Measurements from ENCODE around the gene RPP40. TPM values are rescaled to one million over a fixed set of nuclear protein-coding genes. Genes with fewer than 3 reads are reported as not detected.

RPP40 gene
- total RNA-seq, 3 donors from 2014 or later (not counting 1 experiment from before 2014, with no cell fraction given): 1.3 to 1.7 (median 1.3) TPM

DNA sequence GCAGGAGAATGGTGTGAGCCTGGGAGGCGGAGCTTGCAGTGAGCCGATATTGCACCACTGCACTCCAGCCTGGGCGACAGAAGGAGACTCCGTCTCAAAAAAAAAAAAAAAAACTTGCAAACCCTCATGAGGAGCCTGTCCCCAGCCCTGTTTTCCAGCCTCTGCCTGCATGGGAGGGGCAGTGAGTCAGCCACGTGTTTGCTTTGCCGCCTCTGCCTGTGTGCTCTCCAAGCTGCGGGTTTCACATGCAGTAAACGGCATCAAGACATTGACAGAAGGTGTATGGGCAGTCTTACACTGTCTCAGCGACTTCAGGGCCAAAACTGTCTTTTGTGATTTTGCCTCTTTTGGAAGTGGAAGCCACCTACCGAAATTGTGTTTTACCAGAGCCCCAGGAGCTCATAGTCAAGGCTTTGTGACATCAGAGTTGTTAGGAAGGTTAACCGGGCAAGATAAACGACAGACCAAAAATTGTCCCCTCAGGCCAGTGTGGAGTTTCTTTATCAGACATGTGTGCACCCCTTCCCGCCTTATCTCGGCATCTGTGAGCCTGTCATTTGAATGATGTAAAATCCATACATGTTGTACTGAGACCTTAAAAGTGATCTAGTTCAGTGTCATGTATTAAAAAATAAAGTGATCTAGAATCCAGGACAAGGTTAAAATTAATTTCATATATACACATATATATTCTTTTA is 52.9 kb downstream of the RPP40 start:
- TF ChIP-seq, protein P1, sequence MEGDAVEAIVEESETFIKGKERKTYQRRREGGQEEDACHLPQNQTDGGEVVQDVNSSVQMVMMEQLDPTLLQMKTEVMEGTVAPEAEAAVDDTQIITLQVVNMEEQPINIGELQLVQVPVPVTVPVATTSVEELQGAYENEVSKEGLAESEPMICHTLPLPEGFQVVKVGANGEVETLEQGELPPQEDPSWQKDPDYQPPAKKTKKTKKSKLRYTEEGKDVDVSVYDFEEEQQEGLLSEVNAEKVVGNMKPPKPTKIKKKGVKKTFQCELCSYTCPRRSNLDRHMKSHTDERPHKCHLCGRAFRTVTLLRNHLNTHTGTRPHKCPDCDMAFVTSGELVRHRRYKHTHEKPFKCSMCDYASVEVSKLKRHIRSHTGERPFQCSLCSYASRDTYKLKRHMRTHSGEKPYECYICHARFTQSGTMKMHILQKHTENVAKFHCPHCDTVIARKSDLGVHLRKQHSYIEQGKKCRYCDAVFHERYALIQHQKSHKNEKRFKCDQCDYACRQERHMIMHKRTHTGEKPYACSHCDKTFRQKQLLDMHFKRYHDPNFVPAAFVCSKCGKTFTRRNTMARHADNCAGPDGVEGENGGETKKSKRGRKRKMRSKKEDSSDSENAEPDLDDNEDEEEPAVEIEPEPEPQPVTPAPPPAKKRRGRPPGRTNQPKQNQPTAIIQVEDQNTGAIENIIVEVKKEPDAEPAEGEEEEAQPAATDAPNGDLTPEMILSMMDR (IDR thresholded peaks at IDR 0.05): no peak
- ATAC-seq (no peak), DNase-seq (no peak)
- H3K36me3 ChIP-seq (ENCODE audit: control insufficient read depth, insufficient read depth, low read length): peaks cover 39% of the 10 kb centered on the region
- H3K9me3 Mint-ChIP-seq: no peaks in the 10 kb centered on the region
- H3K4me1 Mint-ChIP-seq: no peaks in the 10 kb centered on the region
- H3K9me3 ChIP-seq (ENCODE audit: control insufficient read depth, insufficient read depth, low read length): no peaks in the 10 kb centered on the region
- no peaks in the 10 kb centered on the region for H3K4me1 ChIP-seq (ENCODE audit: control insufficient read depth, insufficient read depth, low read length)
- no peak overlapping the region for H3K27ac Mint-ChIP-seq
- H3K27me3 Mint-ChIP-seq (ENCODE audit: low read depth in 2 of 2): no peaks in the 10 kb centered on the region
- 98% methylated on average over 14 of the region's 14 CpGs for WGBS (ENCODE audit: insufficient coverage)
- H3K4me3 ChIP-seq (ENCODE audit: low read length): no peak overlapping the region
- no peak overlapping the region for H3K27ac ChIP-seq (ENCODE audit: low read length)
- no peaks in the 10 kb centered on the region for H3K27me3 ChIP-seq (ENCODE audit: control insufficient read depth, insufficient read depth, low read length)
- H3K4me3 Mint-ChIP-seq: no peak overlapping the region
- intact Hi-C loops (cut with micrococcal nuclease): no loop called here
- H3K36me3 Mint-ChIP-seq: no peaks in the 10 kb centered on the region

DNA sequence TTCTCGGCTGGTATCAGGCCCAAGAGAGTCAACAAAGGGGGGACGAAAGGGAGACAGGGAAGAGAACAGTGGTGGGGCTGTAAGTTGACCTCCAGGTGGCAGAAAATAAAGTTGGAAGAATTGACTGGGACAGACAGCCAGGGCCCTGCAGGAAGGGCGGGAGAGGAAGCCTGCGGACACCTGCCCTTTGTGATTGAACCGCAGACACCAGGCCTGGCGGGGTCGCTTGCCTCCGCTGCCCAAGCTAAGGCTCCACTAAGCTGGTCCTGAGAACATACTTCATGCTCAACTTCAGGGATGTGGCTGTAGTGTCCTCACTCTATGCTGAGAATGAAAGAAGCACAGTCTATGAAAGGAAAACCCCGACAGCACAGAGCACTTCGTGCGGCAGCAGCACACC is 53.8 kb downstream of the RPP40 start:
- DNase-seq: no peak
- H3K36me3 ChIP-seq (ENCODE audit: control insufficient read depth, insufficient read depth, low read length): peaks cover 45% of the 10 kb centered on the region
- Mint-ChIP-seq H3K36me3 (no peaks in the 10 kb centered on the region), H3K4me3 (no peak overlapping the region), H3K27me3 (ENCODE audit: low read depth in 2 of 2) (no peaks in the 10 kb centered on the region), H3K9me3 (no peaks in the 10 kb centered on the region), H3K4me1 (no peaks in the 10 kb centered on the region), H3K27ac (no peak overlapping the region)
- no peak overlapping the region for H3K27ac ChIP-seq (ENCODE audit: low read length)
- 97% methylated on average over 11 of the region's 11 CpGs for WGBS (ENCODE audit: insufficient coverage)
- H3K27me3 ChIP-seq (ENCODE audit: control insufficient read depth, insufficient read depth, low read length): no peaks in the 10 kb centered on the region
- no peak overlapping the region for H3K4me3 ChIP-seq (ENCODE audit: low read length)
- no peak for ATAC-seq
- intact Hi-C loops (cut with micrococcal nuclease): no loop called here
- no peaks in the 10 kb centered on the region for H3K9me3 ChIP-seq (ENCODE audit: control insufficient read depth, insufficient read depth, low read length)
- H3K4me1 ChIP-seq (ENCODE audit: control insufficient read depth, insufficient read depth, low read length): no peaks in the 10 kb centered on the region
- TF ChIP-seq, protein P1 (IDR thresholded peaks at IDR 0.05): no peak

DNA sequence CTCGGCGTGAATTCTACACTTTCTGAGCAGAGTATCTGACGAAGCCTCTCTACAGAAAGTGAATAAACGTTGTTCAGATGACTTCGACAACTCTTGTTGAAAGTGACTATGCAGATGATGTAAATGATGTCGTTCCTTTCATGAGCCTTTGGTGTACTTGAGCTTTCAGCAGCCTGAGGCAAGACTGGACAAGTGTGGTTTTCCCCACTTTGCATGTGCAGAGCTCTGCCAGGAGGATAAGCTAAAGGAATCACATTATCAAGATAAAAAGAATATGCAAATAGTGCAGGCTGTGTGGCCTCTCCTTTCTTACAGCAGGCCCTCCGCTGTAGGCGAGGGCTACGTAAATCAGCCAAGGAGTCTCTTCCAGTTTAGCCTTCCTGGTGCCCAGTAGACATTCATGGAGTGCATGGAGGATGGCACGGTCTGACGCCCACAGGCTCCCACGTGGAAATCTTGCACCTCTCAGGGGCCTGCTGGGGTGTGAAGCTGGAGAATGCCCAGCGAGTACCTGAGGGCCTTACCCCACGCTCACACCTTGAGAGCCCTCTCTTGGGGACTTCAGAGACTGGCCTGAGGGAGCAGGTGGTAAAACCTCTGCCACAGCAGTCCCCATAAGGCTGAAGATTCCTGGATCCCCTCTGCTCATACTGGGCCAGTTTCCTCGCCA is 54.9 kb downstream of the RPP40 start:
- Histone ChIP-seq H3K27ac (ENCODE audit: low read length) (no peak overlapping the region), H3K36me3 (ENCODE audit: control insufficient read depth, insufficient read depth, low read length) (peaks cover 43% of the 10 kb centered on the region), H3K9me3 (ENCODE audit: control insufficient read depth, insufficient read depth, low read length) (no peaks in the 10 kb centered on the region), H3K27me3 (ENCODE audit: control insufficient read depth, insufficient read depth, low read length) (no peaks in the 10 kb centered on the region), H3K4me1 (ENCODE audit: control insufficient read depth, insufficient read depth, low read length) (no peaks in the 10 kb centered on the region), H3K4me3 (ENCODE audit: low read length) (no peak overlapping the region)
- 91% methylated on average over 15 of the region's 15 CpGs for WGBS (ENCODE audit: insufficient coverage)
- H3K36me3 Mint-ChIP-seq: no peaks in the 10 kb centered on the region
- no peak overlapping the region for H3K27ac Mint-ChIP-seq
- intact Hi-C loops (cut with micrococcal nuclease): no loop called here
- no peaks in the 10 kb centered on the region for H3K9me3 Mint-ChIP-seq
- H3K4me1 Mint-ChIP-seq: peaks cover 5 to 10% of the 10 kb centered on the region in 2 donors
- H3K4me3 Mint-ChIP-seq: no peak overlapping the region
- H3K27me3 Mint-ChIP-seq (ENCODE audit: low read depth in 2 of 2): no peaks in the 10 kb centered on the region
- TF ChIP-seq, protein P1 (IDR thresholded peaks at IDR 0.05): no peak
- ATAC-seq (no peak), DNase-seq (no peak)

All from natural killer cell (primary cell).